Omental fat pad (tissue), 4 donors: Measurements from ENCODE around the gene NR2F1. TPM values are rescaled to one million over a fixed set of nuclear protein-coding genes. Genes with fewer than 3 reads are reported as not detected.

Experiments
- ATAC-seq: fragments of 150-250 bp; one replicate; pipeline ENCODE4 v1.9.1; 2016; ENCODE audit warnings: mild to moderate bottlenecking, moderate library complexity; ENCODE audit not compliant: low FRiP score
- DNase-seq: peaks from one replicate; pipeline ENCODE4 v3.0.0-alpha.2; 2019; ENCODE audit warnings: low spot score
- CTCF ChIP-seq, 3 donors: fragments of 450-650 bp; IDR thresholded peaks; one replicate each; pipeline ENCODE4 v1.5.1; 2016 to 2017; ENCODE audit warnings: antibody characterized with exemption in 3 of 3, mild to moderate bottlenecking in 3 of 3, moderate library complexity in 2 of 3
- total RNA-seq, 4 donors: library from RNA; depleted of rRNA; stranded (reverse); fragments of >200 nt; gene quantifications; one replicate each; pipeline ENCODE4 v1.1.0, GENCODE V29; 2016

NR2F1 gene
- total RNA-seq, 4 donors from 2014 or later, result 15.6 to 117 (median 68.3) TPM

- no peak for ATAC-seq
- TF ChIP-seq CTCF (IDR thresholded peaks at IDR 0.05), result no peak
- no peak for DNase-seq
These were observed 1.6 kb downstream of the NR2F1 start for GRCh38 chr5:93584596-93585040.

- DNase-seq (no peak), ATAC-seq (no peak)
- no peak for TF ChIP-seq CTCF (IDR thresholded peaks at IDR 0.05)
These were observed 2.2 kb downstream of the NR2F1 start for GRCh38 chr5:93585041-93585766.

DNA sequence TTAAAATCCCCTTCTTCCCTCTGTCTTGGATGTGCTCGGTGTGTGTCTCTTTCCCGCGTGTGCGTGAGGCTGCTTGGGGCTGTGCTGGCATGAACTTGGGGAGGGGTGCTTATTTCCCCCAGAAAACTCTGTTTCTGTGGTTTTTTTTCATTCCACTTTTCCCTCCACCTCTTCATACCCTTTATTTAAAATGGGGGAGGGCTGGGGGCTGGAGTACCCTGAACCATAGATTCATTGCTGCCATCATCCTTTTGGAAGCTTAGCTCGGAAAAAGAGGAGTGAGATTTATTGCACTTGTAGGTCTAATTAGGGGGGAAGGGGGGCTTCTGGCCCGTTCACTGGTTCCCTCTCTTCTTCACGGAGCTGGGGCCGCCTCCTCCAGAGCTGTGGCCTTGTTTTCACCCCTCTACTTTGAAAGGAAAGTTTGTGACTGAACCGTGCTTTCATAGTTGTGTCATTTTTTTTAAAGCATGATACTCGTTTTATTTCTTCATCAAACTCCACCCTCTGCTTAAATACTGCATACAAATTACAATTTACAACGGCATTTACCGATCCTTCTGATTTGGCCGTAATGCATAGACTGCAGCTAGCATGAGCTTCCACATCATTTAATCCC lies 2.9 kb downstream of the NR2F1 start:
- TF ChIP-seq CTCF (IDR thresholded peaks at IDR 0.05), result no peak
- no peak for DNase-seq
- no peak for ATAC-seq

- no peak for ATAC-seq
- TF ChIP-seq CTCF (IDR thresholded peaks at IDR 0.05), result no peak
- no peak for DNase-seq
These were observed 3.9 kb downstream of the NR2F1 start for GRCh38 chr5:93586736-93587596.

- TF ChIP-seq CTCF (IDR thresholded peaks at IDR 0.05), result no peak
- ATAC-seq (no peak), DNase-seq (no peak)
These were observed 4.8 kb downstream of the NR2F1 start for GRCh38 chr5:93587597-93588351.

DNA sequence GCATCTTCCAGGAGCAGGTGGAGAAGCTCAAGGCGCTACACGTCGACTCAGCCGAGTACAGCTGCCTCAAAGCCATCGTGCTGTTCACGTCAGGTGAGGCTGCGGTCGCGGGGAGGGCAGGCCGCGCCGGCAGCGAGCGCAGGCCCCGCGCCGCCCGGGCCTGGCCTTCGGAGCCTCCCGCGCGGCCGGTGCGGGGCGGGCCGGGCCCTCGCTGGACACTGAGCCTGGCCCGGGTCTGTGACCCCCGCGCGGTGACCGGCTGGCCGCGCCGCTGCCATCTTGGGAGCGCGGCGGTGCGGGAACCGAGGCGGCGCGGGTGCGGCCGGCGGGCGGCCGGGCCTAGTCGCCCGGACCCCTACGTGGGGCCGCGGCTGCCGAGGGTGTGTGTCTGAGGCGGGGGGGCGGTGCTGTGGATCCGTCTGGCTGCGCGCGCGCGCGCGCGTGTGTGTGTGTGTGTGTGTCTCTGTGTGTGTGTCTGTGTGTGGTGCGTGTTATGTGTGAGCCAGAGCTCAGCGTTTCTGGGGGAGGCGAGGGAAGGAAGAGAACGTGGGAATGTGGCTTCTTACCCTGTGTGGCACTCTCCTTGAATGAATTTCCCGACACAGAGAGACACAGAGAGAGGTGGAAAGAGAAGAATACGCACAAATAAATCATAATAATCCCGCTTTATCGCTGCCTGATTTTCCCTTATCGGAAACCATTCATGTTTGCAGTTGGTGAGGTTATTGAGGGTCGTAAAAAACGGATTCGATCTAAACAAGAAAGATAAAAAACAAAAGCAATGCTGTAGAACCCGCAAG lies 5.5 kb downstream of the NR2F1 start:
- DNase-seq (no peak), ATAC-seq (no peak)
- no peak for TF ChIP-seq CTCF (IDR thresholded peaks at IDR 0.05)
